ENCODE results near the gene L1TD1.
"Not testable (repeated sequence)": the region's sequence is repeated elsewhere in the genome, so short reads cannot be mapped to it uniquely, and the experiment has no call there.

The L1TD1 gene

DNA sequence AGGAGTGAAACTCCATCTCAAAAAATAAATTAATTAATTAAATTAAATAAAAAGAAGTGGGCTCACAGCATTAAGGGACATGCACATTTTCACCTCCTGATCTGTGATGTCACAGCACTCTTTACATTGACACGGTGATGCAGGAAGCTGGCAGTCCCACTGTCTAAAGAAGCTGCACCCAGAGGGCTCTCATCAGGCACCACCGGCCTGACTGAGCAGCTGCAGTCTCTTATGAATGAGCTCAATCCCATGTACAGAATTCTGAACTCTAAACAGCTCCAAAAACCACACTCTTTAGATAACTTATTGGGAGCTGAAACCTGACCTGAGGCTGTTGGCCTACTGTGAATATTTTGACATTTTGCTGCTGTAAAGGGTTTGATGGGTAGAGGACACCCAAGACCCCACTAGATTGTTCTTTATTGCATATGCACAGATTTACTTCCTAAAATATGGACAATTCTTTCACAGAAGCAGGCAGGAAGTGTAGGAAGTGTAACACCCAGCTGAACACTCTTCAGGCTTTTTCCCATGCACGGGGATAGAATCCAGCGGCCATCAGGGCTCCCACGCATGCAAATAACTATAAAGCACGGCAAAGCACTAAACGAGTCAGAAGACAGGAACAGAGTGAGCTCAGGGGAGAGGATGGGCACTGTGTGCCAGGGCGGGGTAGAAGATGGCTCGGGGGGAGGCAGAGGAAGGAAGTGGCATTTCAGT is 46.2 kb downstream of the L1TD1 start:
- TF ChIP-seq, protein P1, sequence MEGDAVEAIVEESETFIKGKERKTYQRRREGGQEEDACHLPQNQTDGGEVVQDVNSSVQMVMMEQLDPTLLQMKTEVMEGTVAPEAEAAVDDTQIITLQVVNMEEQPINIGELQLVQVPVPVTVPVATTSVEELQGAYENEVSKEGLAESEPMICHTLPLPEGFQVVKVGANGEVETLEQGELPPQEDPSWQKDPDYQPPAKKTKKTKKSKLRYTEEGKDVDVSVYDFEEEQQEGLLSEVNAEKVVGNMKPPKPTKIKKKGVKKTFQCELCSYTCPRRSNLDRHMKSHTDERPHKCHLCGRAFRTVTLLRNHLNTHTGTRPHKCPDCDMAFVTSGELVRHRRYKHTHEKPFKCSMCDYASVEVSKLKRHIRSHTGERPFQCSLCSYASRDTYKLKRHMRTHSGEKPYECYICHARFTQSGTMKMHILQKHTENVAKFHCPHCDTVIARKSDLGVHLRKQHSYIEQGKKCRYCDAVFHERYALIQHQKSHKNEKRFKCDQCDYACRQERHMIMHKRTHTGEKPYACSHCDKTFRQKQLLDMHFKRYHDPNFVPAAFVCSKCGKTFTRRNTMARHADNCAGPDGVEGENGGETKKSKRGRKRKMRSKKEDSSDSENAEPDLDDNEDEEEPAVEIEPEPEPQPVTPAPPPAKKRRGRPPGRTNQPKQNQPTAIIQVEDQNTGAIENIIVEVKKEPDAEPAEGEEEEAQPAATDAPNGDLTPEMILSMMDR (IDR thresholded peaks at IDR 0.05), result no peak
- Histone ChIP-seq H3K4me1 (ENCODE audit: control insufficient read depth in 1 of 2, insufficient read depth in 1 of 2, low read depth in 1 of 2, low read length in 1 of 2) (no peaks in the 10 kb centered on the region), H3K27ac (no peak overlapping the region), H3K4me3 (ENCODE audit: low read depth in 1 of 2, low read length in 1 of 2) (no peak overlapping the region), H3K9me3 (no peaks in the 10 kb centered on the region), H3K36me3 (no peaks in the 10 kb centered on the region), H3K27me3 (no peaks in the 10 kb centered on the region)

DNA sequence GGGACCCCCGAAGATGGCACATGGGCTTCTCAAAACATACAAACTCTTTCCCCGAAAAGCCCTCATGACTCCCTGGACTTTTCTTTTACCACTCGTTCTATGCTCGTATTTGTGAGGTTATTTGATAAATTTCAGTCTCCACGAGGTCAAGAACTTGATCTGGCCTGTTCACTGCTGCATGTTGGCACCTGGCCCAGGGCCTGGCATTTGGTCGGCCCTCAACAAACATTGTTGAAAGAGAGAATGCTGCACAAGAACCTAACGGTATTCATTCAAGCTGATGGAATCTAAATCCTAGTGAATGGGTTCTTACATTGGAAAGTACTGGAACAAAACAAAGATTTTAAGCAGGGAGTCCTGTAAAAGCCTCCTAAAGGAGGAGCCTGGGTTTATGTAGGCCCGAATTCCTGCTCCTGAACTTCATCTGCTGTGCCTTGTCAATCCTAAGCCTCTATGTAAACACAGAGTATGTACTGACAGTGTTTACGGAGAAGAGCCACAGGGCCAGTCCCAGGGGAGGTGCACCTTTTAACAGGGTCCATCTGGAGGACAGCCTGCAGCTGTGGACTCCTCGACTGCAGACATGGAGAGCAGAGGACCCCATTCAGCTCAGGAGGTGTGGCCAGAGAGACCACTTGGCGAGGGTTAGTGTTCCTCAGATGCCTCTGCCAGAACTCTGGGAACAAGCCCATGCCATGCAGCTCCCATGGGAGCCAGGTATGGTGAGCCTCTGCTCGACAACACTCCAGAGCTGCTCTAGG is 46.9 kb downstream of the L1TD1 start:
- Histone ChIP-seq H3K4me3 (ENCODE audit: low read depth in 1 of 2, low read length in 1 of 2) (no peak overlapping the region), H3K36me3 (no peaks in the 10 kb centered on the region), H3K27me3 (no peaks in the 10 kb centered on the region), H3K27ac (no peak overlapping the region), H3K9me3 (no peaks in the 10 kb centered on the region), H3K4me1 (ENCODE audit: control insufficient read depth in 1 of 2, insufficient read depth in 1 of 2, low read depth in 1 of 2, low read length in 1 of 2) (no peaks in the 10 kb centered on the region)
- TF ChIP-seq, protein P1 (IDR thresholded peaks at IDR 0.05), result no peak

DNA sequence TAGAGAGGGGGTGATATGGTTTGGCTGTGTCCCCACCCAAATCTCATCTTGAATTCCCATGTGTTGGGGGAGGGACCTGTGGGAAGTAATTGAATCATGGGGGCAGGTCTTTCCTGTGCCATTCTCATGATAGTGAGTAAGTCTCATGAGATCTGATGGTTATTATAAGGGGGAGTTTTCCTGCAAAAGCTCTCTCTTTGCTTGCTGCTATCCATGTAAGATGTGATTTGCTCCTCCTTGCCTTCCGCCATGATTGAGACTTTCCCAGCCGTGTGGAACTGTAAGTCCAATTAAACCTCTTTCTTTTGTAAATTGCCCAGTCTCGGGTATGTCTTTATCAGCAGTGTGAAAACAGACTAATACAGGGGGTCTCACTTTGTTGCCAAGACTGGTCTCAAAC is 49.7 kb downstream of the L1TD1 start:
- H3K4me3 ChIP-seq (ENCODE audit: low read depth in 1 of 2, low read length in 1 of 2); H3K36me3 ChIP-seq; H3K9me3 ChIP-seq; H3K27ac ChIP-seq; H3K27me3 ChIP-seq; H3K4me1 ChIP-seq (ENCODE audit: control insufficient read depth in 1 of 2, insufficient read depth in 1 of 2, low read depth in 1 of 2, low read length in 1 of 2): not testable (repeated sequence)

DNA sequence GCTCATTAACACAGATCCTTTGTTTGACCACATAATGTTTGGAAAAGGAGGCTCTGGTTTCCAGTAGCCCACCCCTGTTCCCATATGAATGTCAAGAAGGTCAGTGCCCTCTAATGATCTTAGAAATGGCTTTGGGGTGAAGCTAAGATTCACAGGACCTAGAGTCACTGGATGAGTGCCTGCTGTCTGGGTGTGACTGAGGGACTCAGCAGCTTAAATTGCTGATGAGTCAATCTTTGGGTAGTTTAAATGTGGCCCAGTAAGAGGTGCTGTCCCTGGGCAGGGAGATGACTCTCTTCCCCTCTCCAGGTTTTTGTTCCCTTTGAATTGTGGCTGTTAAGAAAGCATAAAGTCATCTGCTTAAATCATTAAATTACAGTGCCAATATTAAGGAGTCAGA is 50.6 kb downstream of the L1TD1 start:
- no peaks in the 10 kb centered on the region for H3K27me3 ChIP-seq
- H3K9me3 ChIP-seq, result no peaks in the 10 kb centered on the region
- H3K4me1 ChIP-seq (ENCODE audit: control insufficient read depth in 1 of 2, insufficient read depth in 1 of 2, low read depth in 1 of 2, low read length in 1 of 2), result no peaks in the 10 kb centered on the region
- H3K36me3 ChIP-seq, result no peaks in the 10 kb centered on the region
- H3K4me3 ChIP-seq (ENCODE audit: low read depth in 1 of 2, low read length in 1 of 2), result no peak overlapping the region
- TF ChIP-seq, protein P1 (IDR thresholded peaks at IDR 0.05), result no peak
- no peak overlapping the region for H3K27ac ChIP-seq

DNA sequence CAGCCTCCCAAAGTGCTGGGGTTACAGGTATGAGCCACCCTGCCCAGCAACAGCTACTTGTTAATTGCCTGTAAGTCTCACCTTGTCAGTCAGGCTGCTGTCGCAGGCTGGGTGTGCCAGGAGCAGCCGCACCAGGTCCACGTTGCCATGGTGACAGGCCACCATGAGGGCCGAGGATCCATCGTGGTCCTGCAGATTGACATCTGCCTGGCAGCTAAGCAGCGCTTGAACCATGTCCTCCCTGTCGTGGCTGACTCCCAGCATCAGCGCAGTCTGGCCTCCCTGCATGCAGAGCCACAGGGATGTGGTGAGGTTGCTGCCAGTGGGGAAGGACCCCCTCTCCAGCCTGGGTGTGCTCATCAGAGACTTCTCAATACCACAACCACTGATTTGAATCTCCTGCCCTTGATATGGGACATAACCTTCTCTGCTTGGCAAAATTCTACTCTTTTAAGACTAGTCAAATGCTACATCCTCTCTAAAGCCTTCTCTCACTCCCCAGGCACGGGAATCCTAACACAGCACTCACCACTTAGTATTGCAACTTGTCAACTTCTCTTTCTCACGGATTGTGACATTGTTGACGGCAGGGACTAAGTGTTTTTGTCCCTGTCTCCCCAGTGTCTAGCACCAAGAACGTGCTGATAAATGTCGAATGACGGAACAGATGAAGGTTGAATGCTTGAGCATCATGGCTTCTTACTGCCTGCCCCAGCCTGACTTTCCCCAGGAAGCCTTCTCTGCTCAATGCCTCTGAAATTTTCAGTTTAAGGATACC is 52.9 kb downstream of the L1TD1 start:
- H3K27me3 ChIP-seq, result no peaks in the 10 kb centered on the region
- TF ChIP-seq, protein P1 (IDR thresholded peaks at IDR 0.05), result no peak
- no peak overlapping the region for H3K4me3 ChIP-seq (ENCODE audit: low read depth in 1 of 2, low read length in 1 of 2)
- no peaks in the 10 kb centered on the region for H3K4me1 ChIP-seq (ENCODE audit: control insufficient read depth in 1 of 2, insufficient read depth in 1 of 2, low read depth in 1 of 2, low read length in 1 of 2)
- H3K36me3 ChIP-seq, result no peaks in the 10 kb centered on the region
- no peaks in the 10 kb centered on the region for H3K9me3 ChIP-seq
- H3K27ac ChIP-seq, result no peak overlapping the region
